Vagina (tissue), 2 donors: ENCODE data around the gene MYO1G.

Experiments used
- CTCF ChIP-seq, 3 experiments: fragments of 450-650 bp in 2 of 3; fragments of 200-600 bp in 1 of 3; sonication (generic) in 1 of 3; IDR thresholded peaks; one replicate each; pipeline ENCODE4 v1.5.1; 2017 to 2019; ENCODE audit warnings: antibody characterized with exemption in 3 of 3, mild to moderate bottlenecking in 2 of 3, moderate library complexity in 2 of 3
- POLR2A ChIP-seq, 2 donors: fragments of 450-650 bp; IDR thresholded peaks; one replicate each; pipeline ENCODE4 v1.6.1; 2017; ENCODE audit warnings: antibody characterized with exemption in 2 of 2, mild to moderate bottlenecking in 2 of 2, moderate library complexity in 2 of 2

- TF ChIP-seq CTCF (IDR thresholded peaks at IDR 0.05), result no peak
- TF ChIP-seq POLR2A (IDR thresholded peaks at IDR 0.05), result no peak
These were observed 20.0 kb downstream of the MYO1G start for GRCh38 chr7:44958645-44959344.
